DND-41 (cell line): ENCODE measurements around the gene KLK15.

Source experiments
- ATAC-seq: fragments of 200-7000 bp; cut with Tn5 transposase; 3 replicates; pipeline ENCODE4 v1.9.1; 2021; ENCODE audit warnings: low read depth; ENCODE audit not compliant: insufficient read depth
- DNase-seq: peaks from one replicate; pipeline ENCODE4 v3.0.0-alpha.2; 2020
- H2AFZ ChIP-seq: 2 replicates; pipeline ENCODE4 v1.6.0; 2012; ENCODE audit warnings: low read depth, low read length
- H3K27ac ChIP-seq: 2 replicates; pipeline ENCODE4 v1.5.1; 2012; ENCODE audit warnings: low read length, inconsistent platforms
- H3K27me3 ChIP-seq: fragments of 200-600 bp; sonication (generic); 2 replicates; pipeline ENCODE4 v1.6.0; 2012; ENCODE audit warnings: low read length, mild to moderate bottlenecking, inconsistent platforms; ENCODE audit not compliant: insufficient read depth, poor library complexity
- H3K36me3 ChIP-seq: 2 replicates; pipeline ENCODE4 v1.5.1; 2012; ENCODE audit warnings: low read length, inconsistent platforms; ENCODE audit not compliant: insufficient read depth
- H3K4me1 ChIP-seq: 2 replicates; pipeline ENCODE4 v1.5.1; 2012; ENCODE audit warnings: mild to moderate bottlenecking, low read length; ENCODE audit not compliant: insufficient read depth
- H3K4me2 ChIP-seq: 2 replicates; pipeline ENCODE4 v1.6.0; 2012; ENCODE audit warnings: mild to moderate bottlenecking, moderate library complexity, low read length, inconsistent platforms; ENCODE audit not compliant: insufficient read depth
- H3K4me3 ChIP-seq, 2 experiments: fragments of 200-600 bp in 1 of 2; shearing (Covaris generic) in 1 of 2; 2 replicates each; pipeline ENCODE4 v1.5.1; 2012 to 2016; ENCODE audit warnings: inconsistent platforms in 2 of 2, low read length in 2 of 2, mild to moderate bottlenecking in 2 of 2, low read depth in 1 of 2, moderate library complexity in 1 of 2
- H3K79me2 ChIP-seq: 2 replicates; pipeline ENCODE4 v1.6.0; 2012; ENCODE audit warnings: low read length, inconsistent platforms; ENCODE audit not compliant: insufficient read depth
- H3K9ac ChIP-seq: 2 replicates; pipeline ENCODE4 v1.6.0; 2012; ENCODE audit warnings: low read depth, mild to moderate bottlenecking, inconsistent platforms, low read length, moderate library complexity
- H3K9me3 ChIP-seq: 2 replicates; pipeline ENCODE4 v1.5.1; 2012; ENCODE audit warnings: low read length, moderate library complexity, mild to moderate bottlenecking, inconsistent platforms; ENCODE audit not compliant: insufficient read depth, severe bottlenecking
- H4K20me1 ChIP-seq: 2 replicates; pipeline ENCODE4 v1.6.0; 2012; ENCODE audit warnings: low read length; ENCODE audit not compliant: insufficient read depth
- CTCF ChIP-seq: IDR thresholded peaks from 2 replicates; pipeline ENCODE4 v1.5.1; 2012; ENCODE audit warnings: borderline replicate concordance, low read length, moderate library complexity, mild to moderate bottlenecking; ENCODE audit not compliant: poor library complexity, severe bottlenecking; ENCODE audit errors: extremely low read depth
- EZH2 ChIP-seq: IDR thresholded peaks from 3 replicates; pipeline ENCODE4 v1.6.1; 2012; ENCODE audit warnings: borderline replicate concordance, low read depth, mild to moderate bottlenecking, moderate library complexity, low read length, inconsistent platforms; ENCODE audit not compliant: severe bottlenecking

Gene KLK15

GRCh38 chr19:50823389-50824042, 9.9 kb downstream of the KLK15 start, which contains the start of gene KLK1:
Gene KLK1 (minus strand): TSS chr19:50823787. CDS start chr19:50823748, 39 bp downstream.
- Histone ChIP-seq H3K4me1 (peaks cover 7% of the 10 kb centered on the region), H4K20me1 (no peaks in the 10 kb centered on the region), H2AFZ (no peak within 1 kb of the TSS), H3K27me3 (peaks cover 18% of the 10 kb centered on the region), H3K27ac (no peak within 1 kb of the TSS), H3K9ac (no peak within 1 kb of the TSS), H3K9me3 (no peaks in the 10 kb centered on the region), H3K4me2 (no peak within 1 kb of the TSS), H3K4me3 (no peak within 1 kb of the TSS), H3K36me3 (no peaks in the 10 kb centered on the region), H3K79me2 (no peaks in the 10 kb centered on the region)
- ATAC-seq (no peak), DNase-seq (no peak)
- TF ChIP-seq CTCF (no peak), EZH2 (no peak)

- DNase-seq: no peak
- Histone ChIP-seq H3K4me1 (peaks cover 7% of the 10 kb centered on the region), H3K27ac (no peak overlapping the region), H2AFZ (no peak overlapping the region), H3K9me3 (no peaks in the 10 kb centered on the region), H3K9ac (no peak overlapping the region), H3K4me2 (no peak overlapping the region), H4K20me1 (no peaks in the 10 kb centered on the region), H3K4me3 (no peak overlapping the region), H3K27me3 (peaks cover 18% of the 10 kb centered on the region), H3K79me2 (no peaks in the 10 kb centered on the region), H3K36me3 (no peaks in the 10 kb centered on the region)
- ATAC-seq: no peak
- no peak for TF ChIP-seq EZH2
- TF ChIP-seq CTCF: no peak
These were observed 10.6 kb downstream of the KLK15 start for GRCh38 chr19:50822661-50823208.

- Histone ChIP-seq H3K4me3 (no peak overlapping the region), H3K36me3 (no peaks in the 10 kb centered on the region), H3K79me2 (no peaks in the 10 kb centered on the region), H3K27ac (no peak overlapping the region), H3K27me3 (peaks cover 18% of the 10 kb centered on the region), H3K9ac (no peak overlapping the region), H2AFZ (no peak overlapping the region), H3K4me2 (no peak overlapping the region), H3K4me1 (peaks cover 7% of the 10 kb centered on the region), H4K20me1 (no peaks in the 10 kb centered on the region), H3K9me3 (no peaks in the 10 kb centered on the region)
- TF ChIP-seq EZH2: no peak
- TF ChIP-seq CTCF: no peak
- ATAC-seq (no peak), DNase-seq (no peak)
These were observed 11.8 kb downstream of the KLK15 start for GRCh38 chr19:50821622-50822021.
